Activated CD8-positive, alpha-beta memory T cell treated with anti-CD3 and anti-CD28 coated beads, Interleukin-2, amount 50 U/mL, for 1 hour (primary cell): Measurements from ENCODE around the gene ANKS1A.
"Not testable (repeated sequence)": the region's sequence is repeated elsewhere in the genome, so short reads cannot be mapped to it uniquely, and the experiment has no call there.

ENCODE experiments used
- DNase-seq: peaks from one replicate; pipeline ENCODE4 v3.0.0-alpha.2; 2020; ENCODE audit errors: extremely low read depth

Gene ANKS1A

DNA sequence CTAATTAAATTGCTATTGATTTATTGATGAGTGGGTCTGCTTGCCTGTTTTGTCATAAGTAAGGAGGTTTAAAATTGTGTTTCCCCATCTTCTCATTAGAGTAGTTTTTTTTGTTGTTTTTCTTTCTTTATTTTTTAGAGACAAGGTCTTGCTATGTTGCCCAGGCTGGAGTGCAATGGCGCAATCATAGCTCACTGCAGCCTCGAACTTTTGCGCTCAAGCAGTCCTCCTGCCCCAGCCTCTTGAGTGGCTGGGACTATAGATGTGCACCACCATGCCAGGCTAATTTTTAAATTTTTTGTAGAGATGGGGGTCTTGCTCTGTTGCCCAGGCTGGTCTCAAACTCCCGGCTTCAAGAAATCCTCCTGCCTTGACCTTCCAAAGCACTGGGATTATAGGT is 31.0 kb downstream of the ANKS1A start:
- no peak for DNase-seq

DNA sequence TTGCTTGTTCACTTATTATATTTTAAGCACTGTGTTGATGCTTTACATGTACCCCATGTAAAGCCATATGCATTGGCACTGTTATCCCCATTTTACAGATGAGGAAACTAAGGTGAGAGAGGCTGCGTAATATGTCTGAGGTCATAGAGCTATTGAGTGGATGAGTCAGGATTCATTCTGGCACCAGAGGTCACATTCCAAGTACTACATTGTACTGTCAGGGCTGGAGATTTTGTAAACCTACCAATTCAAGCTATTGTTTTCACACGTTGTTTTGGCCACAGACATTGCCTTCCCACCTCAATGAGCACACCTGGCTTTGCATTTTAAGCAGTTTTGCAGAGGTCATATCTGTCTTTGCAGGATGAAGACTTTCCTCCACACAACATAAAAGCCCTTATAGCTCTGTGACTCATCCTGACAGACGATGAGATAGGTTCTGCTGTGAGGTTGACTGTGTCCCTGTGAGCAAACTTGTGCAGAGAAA is 33.2 kb downstream of the ANKS1A start:
- DNase-seq: no peak

DNA sequence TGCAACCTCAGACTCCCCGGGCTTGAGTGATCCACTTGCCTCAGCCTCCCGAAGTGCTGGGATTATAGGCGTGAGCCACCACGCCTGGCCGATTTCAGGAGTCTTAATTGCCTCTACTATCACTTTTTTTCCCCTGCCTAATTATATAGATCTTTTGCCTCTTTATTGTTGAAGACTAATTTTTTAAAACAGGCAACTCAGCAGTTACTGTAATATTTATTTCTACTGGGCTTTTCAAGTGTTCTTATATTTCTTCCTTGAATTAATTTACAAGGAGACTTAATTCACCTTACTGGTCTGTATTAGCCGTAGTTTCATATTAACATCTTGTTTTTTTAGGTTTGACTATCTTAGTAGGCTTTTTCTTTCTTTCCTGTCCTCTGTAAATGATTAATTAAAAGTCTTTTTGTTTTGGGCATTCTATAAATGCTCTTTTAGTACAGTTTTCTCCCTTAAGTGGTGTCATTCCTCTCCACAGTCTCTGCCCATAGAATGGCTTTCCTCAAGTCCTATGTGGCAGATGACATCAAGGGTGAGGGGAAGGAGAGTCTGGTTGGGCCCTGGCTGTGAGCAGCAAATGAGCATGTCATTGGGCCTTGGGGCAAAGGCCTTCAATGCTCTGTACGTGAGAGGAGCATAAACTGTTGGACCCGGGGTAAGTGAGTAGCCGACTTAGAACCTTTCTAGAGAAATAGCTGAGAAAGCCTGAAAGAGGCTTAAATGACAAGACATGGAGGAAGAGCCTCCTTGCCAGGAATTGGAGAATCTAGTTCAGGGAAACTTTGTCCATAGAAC is 36.0 kb downstream of the ANKS1A start:
- no peak for DNase-seq

DNA sequence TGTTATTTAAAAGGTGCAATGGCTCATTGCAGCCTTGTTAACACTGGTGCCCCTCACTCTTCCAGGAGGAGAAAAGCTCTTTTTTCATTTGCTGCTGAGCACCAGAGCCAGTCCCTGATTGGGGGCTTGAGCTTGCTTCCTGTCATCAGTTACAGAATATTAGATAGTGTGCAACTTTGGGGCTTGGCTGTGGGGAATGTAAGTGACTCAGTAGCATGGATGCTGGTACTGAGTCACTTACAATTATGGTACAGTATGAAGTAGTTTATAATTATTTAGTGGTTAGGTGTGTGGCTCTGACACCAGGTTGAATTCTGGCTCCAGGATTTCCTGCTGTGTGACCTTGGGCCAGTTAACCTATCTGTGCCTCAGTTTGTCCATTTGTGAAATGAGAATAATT is 37.6 kb downstream of the ANKS1A start:
- no peak for DNase-seq

DNA sequence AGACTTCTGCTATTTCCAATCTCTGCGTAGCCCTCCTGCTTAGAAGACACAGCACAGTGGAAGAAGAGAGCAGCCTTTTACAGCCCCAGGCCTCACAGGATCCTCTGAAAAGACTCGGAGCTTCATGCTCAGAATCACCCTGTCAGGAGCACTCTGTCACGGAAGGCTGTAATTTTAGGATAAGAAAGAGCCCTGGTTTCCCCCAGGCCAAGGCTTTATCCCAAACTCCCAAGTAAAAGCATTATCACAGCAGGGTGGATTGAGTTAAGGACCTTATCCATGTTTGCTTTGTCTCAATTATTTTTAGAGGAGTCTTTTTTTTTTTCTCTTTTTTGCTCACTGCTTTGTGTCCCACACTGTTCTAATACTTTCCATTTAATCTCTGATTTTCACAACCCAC is 39.2 kb downstream of the ANKS1A start:
- DNase-seq: no peak

DNA sequence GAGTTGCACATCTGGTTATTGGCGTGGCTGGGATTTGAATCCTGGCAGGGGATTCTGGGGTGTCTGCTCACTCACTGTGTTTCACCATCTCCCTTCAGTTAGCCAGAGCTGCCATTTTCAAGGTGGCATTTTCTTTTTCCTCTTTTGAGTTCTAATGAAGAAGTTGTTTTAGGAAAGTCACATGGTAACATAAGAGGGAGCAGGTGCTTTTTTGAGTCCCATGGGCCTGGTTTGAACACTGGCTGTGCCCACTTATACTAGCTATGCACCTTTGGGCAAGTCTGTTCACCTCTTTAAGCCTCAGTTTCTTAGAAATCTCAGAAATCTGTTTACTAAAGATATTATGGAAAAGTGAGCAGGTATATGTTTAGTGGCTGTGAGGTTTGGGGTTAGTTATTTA is 39.6 kb downstream of the ANKS1A start:
- DNase-seq: no peak

DNA sequence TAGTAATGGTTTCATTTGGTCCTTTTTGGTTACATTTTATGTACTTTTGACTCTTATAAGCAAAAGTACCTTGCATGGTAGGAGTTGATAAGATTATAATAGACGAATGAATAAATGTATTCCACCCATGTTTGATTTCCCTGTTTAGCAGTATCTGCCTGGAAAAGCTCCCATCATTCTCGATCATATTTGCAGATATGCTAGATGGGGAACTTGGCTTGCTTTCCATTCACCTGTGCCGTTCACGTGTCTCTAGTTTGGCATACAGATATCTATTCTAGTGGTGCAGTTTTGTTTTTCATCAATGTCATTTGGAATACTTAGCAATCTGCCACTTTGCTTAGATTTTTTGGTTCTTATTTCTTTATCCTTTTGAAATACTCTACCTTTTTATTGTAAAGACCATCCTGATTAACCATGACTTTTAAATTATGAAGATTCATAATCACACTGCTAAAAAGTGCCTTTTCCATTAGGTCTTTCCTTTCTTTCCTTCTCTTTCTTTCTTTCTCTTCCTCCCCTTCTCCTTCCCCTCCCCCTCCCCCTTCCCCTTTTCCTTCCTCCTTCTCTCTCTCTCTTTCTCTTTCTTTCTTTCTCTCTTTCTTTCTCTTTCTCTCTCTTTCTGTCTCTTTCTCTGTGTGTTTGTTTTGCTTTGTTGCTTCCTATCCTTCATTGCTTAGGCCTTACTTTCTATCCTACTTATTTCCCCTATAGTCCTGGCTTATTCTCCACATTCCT is 40.4 kb downstream of the ANKS1A start:
- no peak for DNase-seq

GRCh38 chr6:34930221-34930620 is 41.2 kb downstream of the ANKS1A start:
- DNase-seq: no peak

DNA sequence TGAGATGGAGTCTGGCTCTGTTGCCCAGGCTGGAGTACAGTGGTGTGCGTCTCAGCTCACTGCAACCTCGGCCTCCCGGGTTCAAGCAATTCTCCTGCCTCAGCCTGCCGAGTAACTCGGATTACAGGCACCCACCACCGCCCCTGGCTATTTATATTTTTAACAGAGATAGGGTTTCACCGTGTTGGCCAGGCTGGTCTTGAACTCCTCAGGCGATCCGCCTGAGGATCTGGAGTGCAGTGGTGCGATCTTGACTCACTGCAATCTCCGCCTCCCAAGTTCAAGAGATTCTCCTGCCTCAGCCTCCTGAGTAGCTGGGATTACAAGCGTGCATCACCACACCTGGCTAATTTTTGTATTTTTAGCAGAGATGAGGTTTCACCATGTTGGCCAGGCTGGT is 43.1 kb downstream of the ANKS1A start:
- DNase-seq: not testable (repeated sequence)

- no peak for DNase-seq
Measured at GRCh38 chr6:34934516-34934915, 45.5 kb downstream of the ANKS1A start.

- no peak for DNase-seq
Measured at GRCh38 chr6:34938268-34938667, 49.2 kb downstream of the ANKS1A start.

DNA sequence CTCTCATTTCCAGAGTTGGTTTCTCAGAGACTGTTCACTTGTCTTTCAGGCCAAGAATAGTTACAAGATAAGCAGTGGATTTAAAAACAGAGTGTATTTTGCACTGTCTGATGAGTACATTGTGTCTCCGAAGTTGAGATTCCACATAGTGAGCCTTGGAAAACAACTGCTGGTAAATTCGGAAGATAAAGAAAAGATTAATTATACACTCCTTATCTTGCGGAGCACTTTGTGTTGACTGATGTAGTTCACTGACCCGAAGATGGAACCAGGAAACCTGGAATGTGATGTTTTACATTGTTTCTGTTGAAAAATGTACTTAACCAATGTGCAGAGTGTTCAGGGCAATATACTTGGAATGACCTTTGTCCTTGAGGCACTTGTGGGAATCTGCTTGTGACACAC is 51.0 kb downstream of the ANKS1A start:
- DNase-seq: no peak

DNA sequence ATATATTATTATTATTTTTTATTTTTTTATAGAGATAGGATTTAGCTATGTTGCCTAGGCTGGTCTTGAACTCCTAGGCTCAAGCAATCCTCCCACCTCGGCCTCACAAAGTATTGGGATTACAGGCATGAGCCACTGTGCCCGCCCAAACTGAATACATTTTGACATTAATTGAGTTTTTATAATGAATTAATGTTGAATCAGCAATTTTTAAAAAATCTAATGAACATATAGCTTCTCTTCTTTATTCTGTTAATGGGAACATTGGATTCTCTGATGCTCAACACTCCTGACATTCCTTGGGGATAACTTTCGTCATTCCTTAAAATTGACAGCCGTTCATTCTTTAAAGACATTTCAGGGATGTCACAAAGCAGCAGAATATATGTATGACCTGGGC is 52.4 kb downstream of the ANKS1A start:
- no peak for DNase-seq

DNA sequence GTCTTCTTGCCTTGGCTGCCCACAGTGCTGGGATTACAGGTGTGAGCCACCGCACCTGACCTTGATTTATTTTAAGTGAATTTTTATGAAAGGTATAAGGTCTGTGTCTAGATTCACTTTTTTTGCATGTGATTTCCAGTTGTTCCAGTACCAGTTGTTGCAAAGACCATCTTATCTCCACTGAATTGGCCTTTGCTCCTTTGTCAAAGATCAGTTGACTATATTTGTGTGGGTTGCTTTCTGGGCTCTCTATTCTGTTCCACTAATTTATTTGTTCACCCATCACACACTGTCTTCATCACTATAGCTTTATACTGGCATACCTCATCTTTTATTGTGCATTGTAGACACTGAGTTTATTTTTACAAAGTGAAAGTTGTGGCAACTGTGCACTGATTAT is 56.3 kb downstream of the ANKS1A start:
- DNase-seq: no peak

DNA sequence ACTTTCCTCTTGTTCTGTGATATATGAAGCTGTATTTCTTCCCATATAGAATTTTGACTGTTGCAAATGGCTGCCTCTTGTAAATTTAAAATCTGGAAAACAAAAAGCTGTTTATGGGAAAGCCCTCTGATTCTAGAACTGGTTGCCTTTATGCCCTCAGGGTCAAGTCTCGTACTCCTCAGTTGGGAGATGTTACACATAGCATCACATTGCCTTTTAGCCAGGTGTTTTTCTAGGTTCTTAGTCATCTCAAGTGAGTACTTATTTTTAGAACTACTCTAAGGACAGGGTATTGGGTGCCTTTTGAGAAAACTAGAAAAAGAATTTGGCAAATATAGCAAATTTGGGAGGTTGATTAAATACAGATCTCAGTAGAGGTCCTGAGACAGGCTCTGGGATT is 58.5 kb downstream of the ANKS1A start:
- no peak for DNase-seq

DNA sequence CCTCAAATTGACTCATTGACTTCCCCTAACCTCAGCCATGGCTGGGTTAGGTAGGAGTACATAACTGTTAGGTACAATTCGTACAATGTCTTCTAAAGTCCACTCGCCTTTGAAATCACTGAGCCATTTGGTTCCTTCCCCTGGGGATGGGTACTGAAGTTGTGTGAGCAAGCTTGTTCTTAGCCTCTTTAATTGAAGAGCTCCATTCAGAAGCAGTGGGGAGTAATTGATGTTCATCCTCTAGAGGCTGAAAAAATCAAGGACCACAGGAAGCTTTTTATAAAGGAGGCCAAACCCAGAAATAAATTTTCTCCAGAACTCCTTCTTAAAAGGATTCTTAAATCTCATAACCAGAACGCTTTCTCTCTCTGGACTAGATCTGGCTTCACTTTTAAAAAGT is 60.6 kb downstream of the ANKS1A start:
- no peak for DNase-seq

DNA sequence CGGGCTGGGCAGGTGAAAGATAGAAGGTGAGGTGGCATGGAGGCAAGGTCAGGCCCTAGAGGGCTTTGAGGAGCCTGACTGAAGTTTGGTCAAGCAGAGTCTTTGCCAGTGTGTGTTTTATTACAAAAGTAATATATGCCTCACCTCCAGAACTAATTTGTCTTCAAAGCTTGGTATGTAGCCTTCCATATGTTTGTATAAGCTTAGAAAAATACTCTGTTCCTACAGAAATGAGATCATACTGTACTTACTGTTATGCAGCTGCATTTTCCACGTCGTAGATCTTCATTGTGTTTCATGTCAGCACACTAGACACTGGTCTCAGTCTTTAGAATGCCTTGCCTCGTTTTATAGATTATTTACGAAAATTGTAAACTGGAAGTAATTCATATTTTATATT is 61.8 kb downstream of the ANKS1A start:
- DNase-seq: no peak

- DNase-seq: no peak
Measured at GRCh38 chr6:34951731-34952130, 62.7 kb downstream of the ANKS1A start.

DNA sequence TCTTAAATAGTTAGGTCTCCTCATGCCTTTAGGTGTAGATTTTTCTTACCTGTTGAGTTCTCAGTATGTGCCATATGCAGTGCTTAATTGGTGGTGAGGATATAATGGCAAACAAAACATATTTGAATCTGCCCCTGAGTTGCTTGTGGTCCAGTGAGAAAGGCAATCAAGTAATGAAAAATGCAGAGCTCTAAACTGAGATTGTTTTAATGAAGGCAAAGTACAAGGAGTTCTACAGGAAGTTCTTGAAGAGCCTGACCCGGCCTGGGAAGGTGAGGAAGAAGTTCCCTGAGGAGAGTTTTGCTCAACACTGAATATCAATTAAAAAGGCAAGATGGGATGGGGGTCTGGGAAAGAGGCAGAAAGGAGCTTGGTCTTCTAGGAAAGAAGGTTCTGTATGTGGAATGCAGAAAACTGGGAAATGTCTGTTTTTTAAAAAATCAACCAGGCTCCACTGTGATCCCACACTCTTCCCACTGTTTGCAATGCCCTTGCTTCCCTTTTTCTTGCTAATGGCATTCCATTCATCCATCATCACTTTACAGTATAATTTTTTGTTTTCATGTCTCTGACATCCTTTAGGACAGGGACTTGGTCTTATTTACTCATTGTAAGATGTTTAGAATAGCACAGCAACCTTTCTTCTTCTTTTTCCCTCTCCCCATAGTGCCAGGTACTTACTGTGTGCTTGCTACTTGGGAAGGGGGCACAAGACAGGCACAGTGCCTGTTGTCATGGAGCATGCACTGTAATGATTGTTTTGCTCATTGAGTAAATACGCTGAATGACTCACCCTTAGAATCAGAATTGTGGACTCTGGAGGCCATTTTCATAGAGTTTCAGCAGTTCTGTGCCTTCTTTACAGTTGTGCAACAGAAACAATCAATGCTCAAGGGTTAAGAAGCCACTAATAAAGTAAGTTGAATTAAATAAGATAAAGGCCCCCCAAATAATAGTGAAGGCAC is 64.3 kb downstream of the ANKS1A start:
- DNase-seq: no peak

- DNase-seq: no peak
Measured at GRCh38 chr6:34955442-34955841, 66.4 kb downstream of the ANKS1A start.

DNA sequence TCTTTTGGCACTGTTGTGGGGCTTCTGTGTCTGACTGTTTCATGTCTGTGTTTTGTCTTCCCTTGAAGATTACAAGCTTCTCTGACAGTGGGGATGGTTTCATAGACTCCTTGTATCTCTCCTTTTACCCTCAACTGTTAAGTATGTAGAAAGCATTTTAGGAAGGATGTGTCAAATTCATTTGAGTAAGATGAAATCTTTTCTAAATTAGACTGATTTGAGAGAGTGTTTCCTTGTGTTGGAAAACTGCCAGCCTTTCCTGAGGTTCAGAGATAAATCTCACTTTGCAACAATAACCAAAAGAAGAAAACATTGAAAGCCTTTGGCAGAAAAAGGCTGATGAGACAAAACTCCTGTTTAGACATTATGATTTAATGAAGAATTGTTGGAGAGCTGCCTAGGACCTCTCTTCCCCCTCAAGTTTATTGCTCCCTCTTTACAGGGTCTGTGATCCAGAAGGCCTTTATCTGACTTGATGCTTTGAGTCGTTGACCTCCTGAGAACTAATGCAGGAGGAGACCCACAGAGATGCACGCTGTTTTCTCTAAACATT is 68.3 kb downstream of the ANKS1A start:
- DNase-seq: no peak

DNA sequence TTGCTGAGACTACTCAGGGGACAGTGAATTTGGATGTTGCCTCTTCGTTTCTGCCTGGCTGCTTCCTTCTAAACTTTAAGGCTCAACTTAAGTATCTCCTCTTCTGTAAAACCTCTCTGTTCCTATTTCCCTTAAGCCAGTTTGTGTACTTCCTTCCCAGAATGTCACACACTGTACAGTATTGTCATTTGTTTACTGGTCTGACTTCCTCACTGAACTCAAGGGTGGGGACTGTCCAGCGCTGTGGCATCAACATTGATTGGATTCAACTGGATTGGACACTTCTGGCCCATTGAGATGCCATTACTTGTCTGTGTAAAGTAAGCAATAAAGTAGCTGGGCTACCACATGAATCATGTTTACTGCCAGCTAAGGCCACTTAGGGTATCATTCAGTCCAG is 69.7 kb downstream of the ANKS1A start:
- no peak for DNase-seq
